NCI-H2227 (cell line): ENCODE data around the gene MEG3.
"Not testable (repeated sequence)": the region's sequence is repeated elsewhere in the genome, so short reads cannot be mapped to it uniquely, and the experiment has no call there.

ENCODE experiments used
- DNase-seq: peaks from one replicate; lab custom pipeline; 2025; ENCODE audit not compliant: unreplicated experiment; lab: John Stamatoyannopoulos, UW

Gene MEG3

DNA sequence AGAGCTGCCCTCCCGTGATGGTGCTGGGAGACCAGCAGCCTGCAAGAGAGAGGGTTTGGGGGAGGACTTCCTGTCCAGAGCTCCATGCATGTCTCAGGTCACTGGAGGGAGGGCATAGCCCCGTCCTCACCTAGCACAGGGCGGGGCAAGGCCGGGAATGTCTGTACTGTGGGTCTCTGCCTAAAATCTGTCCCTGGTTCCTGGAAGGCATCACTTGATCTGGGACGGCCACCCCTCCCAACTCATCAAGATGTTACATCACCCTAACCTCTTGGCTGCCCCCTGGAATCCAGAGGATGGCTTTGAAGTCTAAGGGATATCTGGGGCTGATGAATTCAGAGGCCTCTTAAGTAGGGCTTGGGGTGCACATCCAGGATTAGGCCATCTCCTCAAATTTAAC is 37.0 kb upstream of the MEG3 start:
- no peak for DNase-seq

DNA sequence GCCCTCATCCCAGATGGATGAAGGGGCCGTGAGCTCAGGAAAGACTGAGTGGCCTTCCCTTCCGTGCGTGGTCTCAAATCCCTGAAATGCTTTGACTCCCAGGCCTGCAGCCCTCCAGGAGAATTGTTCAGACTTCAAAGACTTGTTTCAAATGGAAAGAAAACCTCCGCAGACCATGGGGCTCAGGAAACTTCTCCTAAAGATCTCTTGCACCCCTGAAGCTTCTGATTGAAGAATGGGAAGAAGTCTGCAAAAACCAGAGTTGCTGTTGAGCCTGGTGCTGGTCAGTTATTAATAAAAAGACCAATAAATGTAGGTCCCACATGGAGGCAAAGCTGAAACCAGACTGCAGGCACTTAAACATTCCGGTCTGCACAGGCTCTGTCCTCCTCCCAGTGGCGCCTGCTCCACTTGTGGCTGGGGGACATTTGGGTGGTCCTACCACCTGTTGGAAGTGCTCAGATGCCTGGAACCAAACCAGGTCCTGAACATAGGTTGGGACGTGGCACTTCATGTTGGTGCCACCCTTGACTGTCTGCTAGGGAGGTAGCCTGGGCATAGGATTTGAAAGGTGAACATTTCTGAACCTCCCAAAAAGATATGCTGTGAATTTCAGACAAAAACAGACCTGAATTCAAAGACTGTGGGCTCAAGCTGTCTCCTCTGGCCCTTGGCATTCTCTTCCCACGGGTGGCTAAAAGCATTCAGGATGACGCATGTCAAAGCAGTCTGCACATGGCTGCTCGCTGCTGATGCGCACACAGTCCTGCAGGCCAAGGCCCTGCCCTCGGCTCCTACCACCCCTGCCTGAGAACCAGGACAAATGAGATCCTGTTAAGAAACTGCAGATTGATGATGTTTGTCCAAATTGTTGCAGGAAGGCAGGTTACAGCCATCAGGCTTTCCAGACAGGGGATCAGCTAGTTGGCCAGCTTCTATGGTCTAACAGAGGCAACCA is 36.2 kb upstream of the MEG3 start:
- no peak for DNase-seq

DNA sequence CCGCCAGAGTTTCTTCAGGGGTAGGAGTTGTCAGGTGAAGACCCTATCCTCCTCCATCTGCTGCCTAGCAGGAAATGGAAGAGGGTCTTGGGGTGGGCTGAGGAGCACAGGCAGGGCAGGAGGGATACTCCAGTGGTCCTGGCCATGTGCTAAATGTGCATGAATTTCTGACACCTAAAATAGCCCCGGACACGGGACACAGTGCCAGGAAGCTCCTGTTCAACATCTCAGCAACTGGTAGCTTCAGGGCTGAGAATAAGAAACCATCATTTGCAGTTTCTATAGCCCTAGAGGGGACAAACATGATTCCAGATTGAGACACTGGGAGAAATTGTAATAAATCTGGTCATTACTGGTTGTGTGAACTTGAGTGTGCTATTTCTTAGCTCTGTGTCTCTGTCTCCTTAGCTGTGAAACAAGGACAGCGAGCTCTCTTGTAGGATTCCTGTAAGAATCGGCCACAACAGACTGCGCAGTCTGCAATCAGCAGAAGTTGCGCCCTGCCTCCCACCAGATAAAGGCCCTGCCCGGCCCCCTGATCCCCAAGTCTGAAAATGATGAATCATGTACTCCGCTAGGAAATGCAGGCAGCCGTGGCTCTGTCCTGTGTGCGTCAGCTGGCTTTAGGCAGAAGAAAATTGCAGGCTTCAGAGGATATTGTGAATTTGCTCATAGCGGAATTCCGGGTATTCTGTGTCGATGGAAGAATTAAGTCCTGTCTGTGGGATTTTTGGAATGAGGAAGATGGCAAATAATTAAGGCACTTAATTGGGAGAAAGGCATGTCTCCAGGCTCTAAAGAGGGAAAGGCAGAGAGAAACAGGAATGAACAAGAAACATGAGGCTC is 35.2 kb upstream of the MEG3 start:
- DNase-seq, result peak; percentile 55

DNA sequence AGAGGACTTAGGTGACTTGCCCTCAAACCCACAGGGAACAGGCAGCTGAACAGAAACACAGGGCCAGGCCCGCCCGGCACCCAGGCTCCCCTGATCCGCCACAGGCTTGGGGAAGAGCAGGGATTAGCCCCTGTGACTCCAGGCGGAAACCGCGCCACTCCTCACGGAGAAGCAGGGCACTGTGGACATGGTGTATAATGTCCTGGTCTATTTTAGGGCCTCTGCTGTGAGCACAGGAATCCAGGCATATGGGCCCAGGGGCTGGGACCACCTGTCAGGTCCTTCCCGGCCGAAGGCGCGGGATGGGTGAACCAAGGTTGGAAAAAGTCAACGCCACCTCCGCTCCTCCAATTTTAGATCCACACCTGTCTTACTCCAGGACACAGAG is 34.6 kb upstream of the MEG3 start:
- no peak for DNase-seq

DNA sequence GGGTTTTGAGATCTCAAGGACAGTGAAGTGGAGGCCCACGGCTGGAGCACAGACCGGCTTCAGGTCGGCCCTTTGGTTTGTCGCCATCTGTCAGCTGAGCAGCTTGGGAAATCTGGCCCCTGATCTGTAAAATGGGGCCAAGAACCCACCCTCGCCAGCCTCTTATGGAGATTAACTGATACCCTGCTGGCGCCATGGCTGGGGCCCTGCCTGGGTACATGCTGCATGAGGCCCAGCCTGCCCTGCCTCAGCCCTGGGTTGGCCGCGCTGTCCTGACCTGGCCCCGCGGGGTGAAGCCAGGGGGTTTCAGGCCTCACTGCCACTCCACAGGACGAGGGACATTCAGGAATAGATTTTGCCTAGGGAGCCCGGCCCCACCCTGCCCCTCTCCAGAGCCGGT is 33.9 kb upstream of the MEG3 start:
- DNase-seq, result no peak

DNA sequence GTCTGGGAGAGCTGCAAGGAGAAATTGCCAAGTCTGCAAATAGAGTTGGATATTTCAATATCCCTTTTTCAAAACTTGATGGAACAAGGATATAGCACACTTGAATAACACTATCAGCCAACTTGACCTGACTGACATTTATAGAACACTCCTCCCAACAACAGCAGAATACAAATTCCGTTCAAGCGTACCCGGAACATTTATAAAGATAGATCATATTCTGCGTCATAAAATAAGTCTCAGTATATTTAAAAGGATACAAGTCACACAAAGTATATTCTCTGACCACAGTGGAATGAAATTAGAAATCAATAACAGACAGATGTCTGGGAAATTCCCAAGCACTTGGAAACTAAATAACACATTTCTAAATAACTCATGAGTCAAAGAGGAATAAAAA is 29.0 kb upstream of the MEG3 start:
- no peak for DNase-seq

DNA sequence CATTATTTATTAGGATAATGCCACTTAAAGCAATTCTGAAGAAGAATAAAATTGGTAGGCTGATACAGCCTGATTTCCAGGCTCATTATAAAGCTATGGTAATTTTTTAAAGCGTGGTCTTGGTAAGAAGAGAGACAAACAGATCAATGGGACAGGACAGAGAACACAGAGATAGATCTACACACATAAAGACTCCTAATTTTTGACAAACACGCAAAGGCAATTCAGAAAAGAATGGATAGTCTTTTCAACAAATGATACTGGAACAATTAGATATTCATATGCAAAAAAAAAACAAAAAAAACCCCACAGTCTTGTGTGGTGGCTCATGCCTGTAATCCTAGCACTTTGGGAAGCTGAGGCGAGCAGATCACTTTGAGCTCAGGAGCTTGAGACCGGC is 25.9 kb upstream of the MEG3 start:
- DNase-seq, result no peak

DNA sequence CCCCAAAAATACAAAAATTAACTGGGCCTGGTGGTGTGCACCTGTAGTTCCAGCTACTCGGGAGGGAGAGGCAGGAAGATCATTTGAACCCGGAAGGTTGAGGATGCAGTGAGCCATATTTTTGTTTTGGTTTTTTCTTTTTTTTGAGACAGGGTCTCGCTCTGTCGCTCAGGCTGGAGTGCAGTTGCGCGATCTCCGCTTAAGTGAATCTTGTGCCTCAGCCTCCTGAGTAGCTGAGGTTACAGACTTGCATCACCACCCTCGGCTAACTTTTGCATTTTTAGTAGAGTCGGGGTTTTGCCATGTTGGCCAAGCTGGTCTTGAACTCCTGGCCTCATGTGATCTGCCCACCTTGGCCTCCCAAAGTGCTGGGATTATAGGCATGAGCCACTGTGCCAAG is 24.5 kb upstream of the MEG3 start:
- not testable (repeated sequence) for DNase-seq

DNA sequence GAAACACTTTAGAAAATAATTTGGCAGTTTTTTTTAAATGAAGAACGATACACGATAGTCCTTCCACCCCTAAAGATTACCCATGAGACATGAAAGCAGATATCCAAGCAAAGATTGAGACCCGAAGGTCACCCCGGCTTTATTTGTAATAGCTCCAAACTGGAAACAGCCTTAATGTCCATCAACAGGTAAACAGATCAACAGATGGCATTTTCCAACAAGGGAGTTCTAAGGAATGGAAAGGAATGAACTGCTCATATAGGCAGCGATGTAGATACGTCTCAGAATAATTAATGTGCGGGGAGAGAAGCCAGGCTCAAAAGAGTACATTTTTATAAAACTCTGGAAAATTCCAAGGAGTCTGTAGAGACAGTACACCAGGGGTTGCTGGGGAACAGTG is 23.7 kb upstream of the MEG3 start:
- DNase-seq, result no peak

DNA sequence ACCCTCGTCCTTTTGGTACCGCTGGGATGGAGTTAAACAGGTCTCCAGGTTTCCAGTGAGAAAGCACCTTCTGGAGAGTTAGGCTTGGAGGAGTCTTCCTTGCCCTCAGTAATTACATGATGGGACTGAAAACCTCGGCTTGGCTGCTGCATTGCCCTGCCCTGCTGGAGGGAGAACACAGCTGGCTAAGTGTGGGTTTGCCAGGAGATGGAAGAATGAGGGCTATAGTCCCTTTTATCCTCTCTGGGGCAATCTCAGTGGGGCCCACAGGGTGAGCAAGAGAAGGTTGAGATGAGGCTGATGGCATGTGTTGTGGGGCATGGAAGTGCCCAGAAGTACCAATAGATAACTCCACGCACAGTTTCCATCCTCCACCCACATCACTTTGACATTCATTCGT is 23.2 kb upstream of the MEG3 start:
- DNase-seq, result peak; percentile 39

DNA sequence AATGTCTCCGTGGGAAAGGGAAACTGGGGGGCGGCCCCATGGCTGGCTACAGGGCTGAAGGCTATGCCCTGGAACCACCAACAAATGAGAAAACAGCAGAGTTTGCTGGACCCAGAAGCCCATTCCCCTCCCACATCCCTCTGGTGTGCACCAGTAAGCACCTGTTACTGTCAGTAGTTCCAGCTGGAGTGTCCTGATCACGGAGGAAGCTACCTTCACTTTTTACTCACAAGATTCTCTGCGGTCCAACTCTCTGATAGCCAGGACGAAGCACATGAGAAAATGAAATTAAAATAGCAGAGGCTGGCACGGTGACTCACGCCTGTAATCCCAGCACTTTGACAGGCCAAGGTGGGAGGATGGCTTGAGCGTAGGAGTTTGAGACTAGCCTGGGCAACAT is 22.7 kb upstream of the MEG3 start:
- no peak for DNase-seq

DNA sequence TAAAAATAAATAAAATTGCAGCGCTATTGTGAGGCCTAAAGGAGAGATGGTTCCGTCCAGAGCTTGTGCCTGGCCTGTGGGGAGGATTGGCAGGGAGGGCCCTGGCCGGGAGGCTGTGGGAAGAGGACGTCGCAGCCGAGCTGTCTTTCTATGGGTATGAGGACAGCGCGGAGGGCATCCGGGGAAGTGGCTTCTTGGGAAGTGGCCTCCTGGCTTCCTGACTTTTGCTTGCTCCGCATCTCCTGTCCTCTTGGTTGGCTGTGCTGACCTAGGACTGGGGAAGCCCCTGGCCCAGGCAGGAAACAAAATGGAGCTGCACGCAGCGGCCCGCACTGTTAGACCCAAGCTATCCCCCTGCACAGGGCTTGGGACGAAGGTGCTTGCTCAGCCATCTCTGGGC is 22.2 kb upstream of the MEG3 start:
- no peak for DNase-seq

DNA sequence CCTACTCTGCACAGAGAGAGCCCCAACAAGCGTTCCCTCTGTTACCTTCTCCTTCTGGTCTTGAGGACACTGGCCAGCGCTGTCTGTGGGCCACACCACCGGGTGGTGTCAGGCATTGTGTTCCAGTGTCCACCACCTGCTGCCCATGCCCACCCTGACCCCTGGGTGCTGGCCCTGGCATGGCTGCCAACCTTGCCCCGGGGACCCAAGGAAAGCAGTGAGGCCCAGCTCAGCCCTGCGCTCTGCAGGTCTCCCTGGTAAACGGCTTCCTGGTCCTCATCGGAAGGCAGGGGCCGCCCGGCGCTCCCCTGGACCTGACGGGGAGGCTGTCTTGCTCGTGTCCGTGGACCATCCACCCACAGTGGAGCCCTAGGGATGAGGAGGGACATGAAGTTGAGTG is 21.8 kb upstream of the MEG3 start:
- no peak for DNase-seq

DNA sequence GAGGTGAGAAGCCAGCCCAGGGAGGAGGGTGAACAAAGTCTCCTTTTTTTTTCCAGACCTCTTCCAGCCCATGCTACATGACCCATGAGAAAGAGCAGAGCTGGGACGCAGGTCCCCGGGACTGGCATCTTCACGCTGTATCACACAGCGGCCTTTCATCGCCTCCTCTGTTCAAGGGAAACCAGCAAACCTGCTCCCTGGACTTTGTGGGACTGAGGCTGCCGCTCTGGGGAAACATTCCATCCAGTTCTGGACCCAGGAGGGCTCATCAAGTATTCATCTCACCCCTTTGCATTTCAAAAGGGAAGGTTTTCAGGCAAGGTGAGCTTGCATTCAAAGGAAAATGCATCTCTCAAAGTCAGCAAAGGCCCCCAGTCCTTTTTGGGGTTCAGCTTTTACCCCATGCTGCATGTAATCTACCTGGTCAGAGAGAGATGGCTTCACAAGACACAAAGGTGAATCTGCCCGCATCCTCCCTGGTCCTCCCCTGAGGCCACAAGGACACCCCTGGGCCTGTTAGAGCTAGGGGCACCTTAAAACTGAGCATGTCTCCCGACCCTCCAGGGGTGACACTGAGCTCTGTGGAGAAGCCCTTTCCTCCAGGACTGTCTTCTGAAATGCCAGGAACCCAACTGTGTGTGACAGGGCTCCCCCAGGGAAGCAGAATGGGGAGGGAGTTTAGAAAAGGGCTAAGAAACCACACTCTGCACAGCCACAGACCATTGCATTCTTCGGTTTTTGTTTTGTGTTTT is 21.2 kb upstream of the MEG3 start:
- DNase-seq, result no peak

DNA sequence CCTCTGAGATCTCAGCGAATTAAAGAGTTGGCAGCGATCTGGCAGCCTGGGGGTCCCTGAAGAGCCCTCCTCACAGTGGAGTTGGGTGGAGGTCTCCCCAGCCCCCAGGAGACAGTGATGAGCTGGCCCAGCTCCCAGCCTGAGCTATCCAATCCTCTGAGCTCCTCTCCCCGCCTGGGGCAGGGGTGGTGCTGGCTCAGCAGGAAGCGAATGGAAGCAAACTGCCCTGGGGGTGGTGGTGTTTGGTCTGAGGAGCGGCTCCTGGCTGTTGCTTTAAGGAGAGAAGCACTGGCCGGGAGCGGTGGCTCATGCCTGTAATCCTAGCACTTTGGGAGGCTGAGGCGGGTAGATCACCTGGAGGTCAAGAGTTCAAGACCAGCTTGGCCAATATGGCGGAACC is 19.5 kb upstream of the MEG3 start:
- DNase-seq, result no peak

DNA sequence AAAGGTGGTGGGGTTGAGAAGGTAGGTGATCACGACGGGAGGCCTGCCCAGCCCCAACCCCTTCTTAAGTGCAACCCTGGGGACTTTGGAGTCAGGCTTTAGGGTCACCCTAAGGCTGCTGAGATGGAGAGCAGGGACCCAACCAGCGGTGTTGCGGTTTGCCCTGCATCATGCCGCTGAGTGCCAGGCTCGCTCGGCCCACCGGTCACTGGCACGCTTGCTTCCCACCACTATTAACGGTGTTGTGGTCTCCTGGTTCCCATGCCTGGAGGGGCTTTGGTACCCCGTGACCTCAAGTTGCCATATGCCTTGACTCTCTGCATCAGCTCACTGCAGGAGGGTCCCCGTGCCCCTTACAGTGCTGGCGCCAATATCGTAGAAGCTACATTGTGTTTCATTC is 18.4 kb upstream of the MEG3 start:
- no peak for DNase-seq

DNA sequence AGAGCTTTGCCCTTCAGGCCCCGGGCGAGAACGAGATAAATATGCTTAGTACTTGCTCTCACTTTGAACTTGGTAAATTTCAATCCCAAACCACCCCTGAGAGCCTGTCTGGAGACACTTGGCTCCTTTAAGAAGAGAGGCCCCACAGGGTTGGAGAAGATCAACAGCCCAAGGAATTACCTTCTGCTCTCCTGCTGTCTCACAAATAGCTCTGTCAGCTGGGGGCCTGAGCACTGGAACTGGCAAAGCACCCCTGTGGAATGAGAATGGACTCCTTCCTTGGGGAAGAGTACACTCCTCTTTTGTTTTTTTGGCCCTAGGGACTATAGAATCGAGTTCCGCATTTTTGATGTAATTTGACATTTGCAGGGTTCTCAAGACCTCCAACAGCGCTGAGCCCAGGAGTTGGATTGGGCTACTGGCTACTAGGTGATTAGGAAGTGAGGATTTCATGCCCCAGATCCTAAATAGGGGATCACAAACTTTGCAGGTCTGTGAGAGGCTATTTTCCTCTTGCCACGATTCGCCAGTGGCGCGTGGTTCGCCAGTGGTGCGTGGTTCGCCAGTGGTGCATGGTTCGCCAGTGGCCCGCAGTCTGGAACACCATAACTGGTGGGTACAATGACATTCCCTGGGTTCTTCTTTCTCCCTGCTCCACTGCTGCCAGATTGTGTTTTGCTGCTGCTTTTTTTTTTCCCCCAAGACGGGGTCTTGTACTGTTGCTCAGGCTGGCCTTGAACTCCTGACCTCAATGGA is 17.8 kb upstream of the MEG3 start:
- no peak for DNase-seq

DNA sequence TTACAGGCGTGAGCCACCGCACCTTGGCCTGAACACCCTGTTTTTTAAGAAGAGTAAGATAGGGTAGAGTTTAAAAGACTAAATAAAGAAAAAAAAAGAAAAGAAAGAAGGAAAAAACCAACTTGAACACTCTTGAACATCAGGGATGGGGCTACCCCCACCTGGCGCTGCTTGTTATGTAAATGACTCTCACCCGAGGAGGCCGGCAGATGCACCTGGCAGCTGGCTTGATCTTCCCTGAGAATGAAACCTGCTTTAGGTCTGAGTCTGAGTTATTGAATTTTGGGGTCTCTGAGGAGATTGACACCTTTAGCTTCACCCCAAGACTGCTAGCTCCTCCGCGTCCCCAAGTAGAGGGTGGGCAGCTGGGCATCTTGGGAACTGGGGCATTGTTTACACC is 15.5 kb upstream of the MEG3 start:
- DNase-seq, result no peak

DNA sequence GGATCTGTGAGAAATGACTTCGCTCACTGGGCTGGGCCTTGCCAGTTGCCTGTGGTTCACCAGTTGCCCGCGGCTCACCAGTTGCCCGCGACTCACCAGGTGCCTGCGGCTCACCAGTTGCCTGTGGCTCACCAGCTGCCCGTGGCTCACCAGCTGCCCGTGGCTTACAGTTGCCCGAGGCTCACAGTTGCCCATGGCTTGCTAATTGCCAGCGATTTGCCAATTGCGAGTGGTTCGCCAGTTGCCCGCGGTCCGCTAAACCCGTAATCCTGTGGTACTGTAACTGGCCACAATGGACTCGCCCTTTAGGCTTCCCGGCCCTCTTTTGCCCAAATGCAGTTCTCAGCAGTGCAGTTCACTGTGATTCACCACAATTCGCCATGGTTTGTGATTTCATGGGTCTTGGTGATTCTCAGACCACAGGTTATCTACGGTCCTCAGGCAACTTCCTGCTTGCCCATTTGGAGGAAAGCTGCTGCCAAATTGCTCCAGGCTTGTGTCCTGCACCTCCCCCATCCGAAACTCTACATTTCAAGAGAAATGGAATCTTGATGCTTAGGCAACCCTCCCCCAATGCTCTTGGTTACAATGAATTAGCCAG is 15.0 kb upstream of the MEG3 start:
- DNase-seq, result no peak

DNA sequence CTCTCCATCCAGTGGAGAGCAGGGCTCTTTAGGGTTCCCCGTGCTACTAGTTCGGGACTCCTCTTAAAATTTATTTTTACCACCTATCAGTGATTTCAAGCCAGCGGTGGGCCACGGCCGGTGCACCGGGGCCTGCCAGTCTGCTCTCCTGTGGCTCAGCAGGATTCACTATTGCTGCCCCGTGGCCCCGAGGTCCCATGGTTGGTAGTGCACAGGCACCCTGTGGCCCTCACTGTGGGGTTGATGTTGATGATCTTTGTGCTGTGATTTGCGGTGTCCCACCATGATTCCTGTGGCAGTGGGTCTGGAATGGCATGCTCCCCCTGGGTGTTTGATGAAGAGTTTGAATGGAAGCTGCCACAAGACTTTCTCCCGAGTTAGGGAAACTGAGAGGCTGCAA is 12.6 kb upstream of the MEG3 start:
- no peak for DNase-seq
